ENCODE data around the gene TTBK1.

DNA sequence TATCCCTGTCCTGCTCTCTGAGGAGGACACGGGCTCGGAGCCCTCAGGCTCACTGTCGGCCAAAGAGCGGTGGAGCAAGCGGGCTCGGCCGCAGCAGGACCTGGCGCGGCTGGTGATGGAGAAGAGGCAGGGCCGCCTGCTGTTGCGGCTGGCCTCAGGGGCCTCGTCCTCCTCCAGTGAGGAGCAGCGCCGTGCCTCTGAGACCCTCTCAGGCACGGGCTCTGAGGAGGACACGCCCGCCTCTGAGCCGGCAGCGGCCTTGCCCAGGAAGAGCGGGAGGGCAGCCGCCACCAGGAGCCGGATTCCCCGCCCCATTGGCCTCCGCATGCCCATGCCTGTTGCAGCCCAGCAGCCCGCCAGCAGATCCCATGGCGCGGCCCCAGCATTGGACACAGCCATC is 40.6 kb downstream of the TTBK1 start:
- TF ChIP-seq CTCF (IDR thresholded peaks at IDR 0.05) (no peak), USF2 (IDR thresholded peaks at IDR 0.05; ENCODE audit: borderline replicate concordance, low read depth, low read length) (no peak), TAF1 (IDR thresholded peaks at IDR 0.05; ENCODE audit: borderline replicate concordance, low read depth, low read length) (no peak), NRF1 (IDR thresholded peaks at IDR 0.05; ENCODE audit: low read depth, low read length) (no peak), POLR2AphosphoS5 (IDR thresholded peaks at IDR 0.05; ENCODE audit: low read depth, low read length) (no peak), JUND (IDR thresholded peaks at IDR 0.05) (no peak), MEF2A (IDR thresholded peaks at IDR 0.05; ENCODE audit: borderline replicate concordance, low read depth) (no peak), YY1 (IDR thresholded peaks at IDR 0.05; ENCODE audit: low read depth) (no peak), EZH2phosphoT487 (IDR thresholded peaks at IDR 0.05; ENCODE audit: borderline replicate concordance, low read depth) (no peak)
- TF ChIP-seq, protein P1, sequence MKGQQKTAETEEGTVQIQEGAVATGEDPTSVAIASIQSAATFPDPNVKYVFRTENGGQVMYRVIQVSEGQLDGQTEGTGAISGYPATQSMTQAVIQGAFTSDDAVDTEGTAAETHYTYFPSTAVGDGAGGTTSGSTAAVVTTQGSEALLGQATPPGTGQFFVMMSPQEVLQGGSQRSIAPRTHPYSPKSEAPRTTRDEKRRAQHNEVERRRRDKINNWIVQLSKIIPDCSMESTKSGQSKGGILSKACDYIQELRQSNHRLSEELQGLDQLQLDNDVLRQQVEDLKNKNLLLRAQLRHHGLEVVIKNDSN (IDR thresholded peaks at IDR 0.05; ENCODE audit: borderline replicate concordance, low read depth), result no peak
